IMR-90 (cell line): ENCODE measurements around the gene MXRA8. TPM values are rescaled to one million over a fixed set of nuclear protein-coding genes. Genes with fewer than 3 reads are reported as not detected.
A peak's percentile ranks its signal among the peaks of the same experiment; 100 is the strongest.

Experiments
- ATAC-seq: fragments of 200-7000 bp; cut with Tn5 transposase; 2 replicates; pipeline ENCODE4 v1.9.1; 2020; ENCODE audit warnings: low read depth, mild to moderate bottlenecking, moderate library complexity
- BruUV-seq: library from RNA; stranded (reverse); fragments of 400-500 nt; replicated peaks from 2 replicates; lab custom pipeline; 2021; lab: Mats Ljungman, UMichigan
- CTCF ChIA-PET: fragments of 300-600 bp; formaldehyde crosslinking; extraction: SDS; loops from one replicate; lab custom pipeline; 2021; ENCODE audit warnings: antibody characterized with exemption; lab: Yijun Ruan, JAX
- POLR2A ChIA-PET: fragments of 300-600 bp; sonication (Branson Sonifier 250); formaldehyde crosslinking; loops from one replicate; lab custom pipeline; 2022; ENCODE audit warnings: antibody characterized with exemption; ENCODE audit not compliant: unreplicated experiment; lab: Charles Lee
- DNase-seq: peaks from one replicate; pipeline ENCODE4 v3.0.0; 2013
- H2AFZ ChIP-seq: replicated peaks from 2 replicates; pipeline ENCODE3; 2013; ENCODE audit warnings: low read length, mild to moderate bottlenecking; ENCODE audit not compliant: poor library complexity
- H2AK5ac ChIP-seq: 2 replicates; pipeline ENCODE4 v1.6.1; 2013; ENCODE audit warnings: low read depth, low read length, inconsistent platforms
- H2AK9ac ChIP-seq: replicated peaks from 2 replicates; pipeline ENCODE3; 2013; ENCODE audit warnings: mild to moderate bottlenecking, low read depth, low read length, moderate library complexity; ENCODE audit not compliant: poor library complexity
- H2BK120ac ChIP-seq: 2 replicates; pipeline ENCODE4 v1.6.1; 2013; ENCODE audit warnings: low read depth, low read length, inconsistent platforms
- H2BK15ac ChIP-seq: 3 replicates; pipeline ENCODE4 v1.6.1; 2013; ENCODE audit warnings: low read depth, low read length, inconsistent platforms
- H2BK20ac ChIP-seq: 2 replicates; pipeline ENCODE4 v1.6.1; 2013; ENCODE audit warnings: low read depth, mild to moderate bottlenecking, inconsistent platforms, low read length, moderate library complexity
- H2BK5ac ChIP-seq: 2 replicates; pipeline ENCODE4 v1.6.1; 2013; ENCODE audit warnings: mild to moderate bottlenecking, low read depth, low read length, inconsistent platforms; ENCODE audit not compliant: poor library complexity, severe bottlenecking
- H3K14ac ChIP-seq: replicated peaks from 2 replicates; pipeline ENCODE4 v1.6.1; 2013; ENCODE audit warnings: low read depth, low read length, inconsistent platforms
- H3K18ac ChIP-seq: 2 replicates; pipeline ENCODE4 v1.6.1; 2013; ENCODE audit warnings: low read depth, low read length, control low read depth
- H3K23ac ChIP-seq: 2 replicates; pipeline ENCODE4 v1.6.1; 2013; ENCODE audit warnings: low read depth, low read length, inconsistent platforms
- H3K27ac ChIP-seq: 2 replicates; pipeline ENCODE4 v1.5.1; 2013; ENCODE audit warnings: mild to moderate bottlenecking, control low read depth, low read length; ENCODE audit not compliant: insufficient read depth
- H3K27me3 ChIP-seq: 2 replicates; pipeline ENCODE4 v1.6.1; 2013; ENCODE audit warnings: low read length; ENCODE audit not compliant: control insufficient read depth, insufficient read depth
- H3K36me3 ChIP-seq: 2 replicates; pipeline ENCODE4 v1.6.1; 2013; ENCODE audit warnings: low read length, mixed read lengths; ENCODE audit not compliant: control insufficient read depth, insufficient read depth
- H3K4ac ChIP-seq: 2 replicates; pipeline ENCODE4 v1.6.1; 2013; ENCODE audit warnings: low read depth, low read length, inconsistent platforms
- H3K4me1 ChIP-seq: 2 replicates; pipeline ENCODE4 v1.6.1; 2013; ENCODE audit warnings: low read length, mixed read lengths; ENCODE audit not compliant: control insufficient read depth, insufficient read depth
- H3K4me2 ChIP-seq: 2 replicates; pipeline ENCODE4 v1.6.1; 2013; ENCODE audit warnings: low read depth, mild to moderate bottlenecking, control low read depth, low read length, moderate library complexity
- H3K4me3 ChIP-seq: 2 replicates; pipeline ENCODE4 v1.5.1; 2013; ENCODE audit warnings: low read depth, mild to moderate bottlenecking, control low read depth, low read length, moderate library complexity; ENCODE audit not compliant: insufficient read depth
- H3K56ac ChIP-seq: 2 replicates; pipeline ENCODE4 v1.6.1; 2013; ENCODE audit warnings: low read length, inconsistent platforms; ENCODE audit not compliant: insufficient read depth; ENCODE audit errors: extremely low read depth
- H3K79me1 ChIP-seq, 2 experiments: 2 replicates each; pipeline ENCODE4 v1.6.1; 2013; ENCODE audit warnings: low read length in 2 of 2, inconsistent platforms in 1 of 2, low read depth in 1 of 2
- H3K9ac ChIP-seq: 2 replicates; pipeline ENCODE4 v1.6.1; 2013; ENCODE audit warnings: low read depth, low read length, control low read depth
- H3K9me1 ChIP-seq: 2 replicates; pipeline ENCODE4 v1.6.1; 2013; ENCODE audit warnings: low read length, inconsistent platforms; ENCODE audit not compliant: insufficient read depth
- H3K9me3 ChIP-seq: 2 replicates; pipeline ENCODE4 v1.6.1; 2013; ENCODE audit warnings: low read length; ENCODE audit not compliant: control insufficient read depth, insufficient read depth
- H4K20me1 ChIP-seq: 2 replicates; pipeline ENCODE4 v1.6.1; 2013; ENCODE audit warnings: low read length, inconsistent platforms; ENCODE audit not compliant: insufficient read depth
- H4K5ac ChIP-seq: 2 replicates; pipeline ENCODE4 v1.6.1; 2013; ENCODE audit warnings: mild to moderate bottlenecking, low read depth, low read length, control low read depth
- H4K8ac ChIP-seq, 2 experiments: 2 replicates each; pipeline ENCODE4 v1.6.1; 2013; ENCODE audit warnings: low read depth in 2 of 2, low read length in 2 of 2, control low read depth in 1 of 2, inconsistent platforms in 1 of 2
- H4K91ac ChIP-seq: 2 replicates; pipeline ENCODE4 v1.6.1; 2013; ENCODE audit warnings: low read depth, low read length, inconsistent platforms; ENCODE audit not compliant: insufficient read depth
- BHLHE40 ChIP-seq: fragments of 150-350 bp; IDR thresholded peaks from 2 replicates; pipeline ENCODE4 v1.6.1; 2016; ENCODE audit warnings: mild to moderate bottlenecking, low read depth, low read length
- MAFK ChIP-seq: IDR thresholded peaks from 2 replicates; pipeline ENCODE4 v1.6.1; 2012; ENCODE audit warnings: low read depth, low read length, improper control_type of control experiment
- MAZ ChIP-seq: IDR thresholded peaks from 2 replicates; pipeline ENCODE4 v1.6.1; 2012; ENCODE audit warnings: low read depth, mild to moderate bottlenecking, low read length, improper control_type of control experiment, moderate library complexity, borderline replicate concordance
- RAD21 ChIP-seq: IDR thresholded peaks from 2 replicates; pipeline ENCODE4 v1.6.1; 2012; ENCODE audit warnings: low read length, improper control_type of control experiment
- RCOR1 ChIP-seq: IDR thresholded peaks from 2 replicates; pipeline ENCODE4 v1.6.1; 2012; ENCODE audit warnings: mild to moderate bottlenecking, low read length, improper control_type of control experiment; ENCODE audit not compliant: insufficient replicate concordance
- SMC3 ChIP-seq: fragments of 150-350 bp; IDR thresholded peaks from 2 replicates; pipeline ENCODE4 v1.6.1; 2016; ENCODE audit warnings: low read depth, mild to moderate bottlenecking, antibody characterized with exemption, low read length, moderate library complexity
- WGBS, 2 experiments: methylation state at CpG; one replicate each; pipeline versions ENCODE4 v1.1.5 to v1.1.7; 2013; ENCODE audit warnings: missing lambda C conversion rate in 2 of 2; ENCODE audit not compliant: insufficient read length in 1 of 2; ENCODE audit errors: extremely low coverage in 2 of 2; 5-methylcytosine and 5-hydroxymethylcytosine counted together
- dilution Hi-C: fragments of 300-500 bp; cut with HindIII; formaldehyde crosslinking; loops from one replicate; pipeline ENCODE4 v1.14.3; 2018; ENCODE audit warnings: low sequenced_read_pairs; ENCODE audit not compliant: unreplicated experiment
- in situ Hi-C: fragments of 300-500 bp; cut with MboI; formaldehyde crosslinking; loops from 3 replicates; pipeline ENCODE4 v1.14.3; 2019; ENCODE audit warnings: low sequenced_read_pairs, inconsistent platforms, mixed read lengths
- intact Hi-C: fragments of 100-400 bp; cut with micrococcal nuclease; formaldehyde crosslinking; loops from 2 replicates; pipeline ENCODE4 v1.10.0; 2022
- polyA plus RNA-seq, 3 experiments: library from polyadenylated mRNA; depleted of rRNA; stranded (reverse); fragments of >200 nt; gene quantifications; 2 replicates each; pipeline ENCODE4 v1.2.3, GENCODE V29; 2012; ENCODE audit warnings: low replicate concordance in 1 of 3
- total RNA-seq: library from RNA; depleted of rRNA; stranded (reverse); fragments of >200 nt; gene quantifications from 2 replicates; pipeline ENCODE4 v1.2.3, GENCODE V29; 2012
- TF ChIP-seq, protein P1 (sequence below): conservative IDR thresholded peaks from 2 replicates; pipeline ENCODE4 v1.5.1; 2012; ENCODE audit warnings: mild to moderate bottlenecking, low read depth, low read length, improper control_type of control experiment

The MXRA8 gene
- total and polyA plus RNA-seq, 2 of the 4 experiments (the other 2 are of a cell fraction), result 92.5 to 469 TPM

DNA sequence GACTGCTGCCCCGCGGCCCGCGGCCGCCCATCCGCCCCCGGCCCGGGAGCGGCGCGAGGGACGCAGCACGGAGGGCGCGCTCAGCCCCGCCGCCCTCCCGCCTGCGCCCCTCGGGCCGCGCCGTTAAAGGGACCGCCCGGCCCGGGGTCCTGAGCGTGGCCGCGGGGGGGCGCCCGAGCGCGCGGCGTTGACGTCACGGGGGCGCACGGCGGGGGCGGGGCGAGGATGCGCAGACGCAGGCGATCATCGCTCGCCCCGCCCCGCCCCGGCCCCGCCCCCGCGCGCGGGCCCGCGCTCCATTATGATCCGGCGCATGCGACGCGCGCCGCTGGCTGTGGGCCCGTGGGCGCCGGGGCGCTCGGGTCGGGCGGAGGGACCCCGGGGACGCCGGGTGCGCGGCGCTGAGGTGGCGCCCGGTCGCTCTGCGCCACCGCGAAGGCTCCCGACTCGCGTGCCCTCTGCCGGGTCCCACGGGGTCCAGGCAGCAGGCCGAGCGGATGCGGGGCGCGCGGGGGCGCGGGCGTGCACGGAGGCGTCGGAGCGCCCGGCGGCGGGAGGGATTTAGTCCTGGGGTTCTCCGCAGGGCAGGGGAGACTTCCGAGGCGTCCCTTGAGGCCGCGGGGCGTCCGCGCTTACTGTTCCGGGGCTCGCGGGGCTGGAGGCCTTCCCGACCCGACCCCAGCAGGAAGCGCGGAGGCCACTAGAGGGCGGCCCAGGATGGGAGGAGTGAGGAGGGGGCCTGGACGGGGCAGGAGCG lies 8.9 kb downstream of the MXRA8 start, which contains the start of gene DVL1:
TSS of gene DVL1 (minus strand) at position 163 of the 757 bp plus-strand sequence. CDS start 353 bp downstream, outside the sequence.
- Histone ChIP-seq H2AK9ac (peak within 1 kb of the TSS; percentile 94), H2BK15ac (no peak within 1 kb of the TSS), H3K9me1 (0 out of 2 replicates have a peak, but pooled peaks cover 3% of the 10 kb centered on the region), H2BK5ac (peak within 1 kb of the TSS; percentile 73), H2AFZ (peak within 1 kb of the TSS; percentile 91), H3K4me1 (peaks cover 49% of the 10 kb centered on the region), H3K18ac (peak within 1 kb of the TSS; percentile 37; the same call in 1 of the 2 replicates), H2BK120ac (no peak within 1 kb of the TSS), H3K27ac (peak within 1 kb of the TSS; percentile 79), H3K23ac (peak within 1 kb of the TSS; percentile 58; the same call in 1 of the 2 replicates), H3K4me2 (peak within 1 kb of the TSS; percentile 95), H3K4ac (peak within 1 kb of the TSS; percentile 55), H2BK20ac (no peak within 1 kb of the TSS), H3K79me1 (peaks cover 8 to 61% of the 10 kb centered on the region in 2 experiments; a peak in 3 of 4 replicates), H3K27me3 (no peaks in the 10 kb centered on the region), H3K9me3 (no peaks in the 10 kb centered on the region), H3K56ac (peak within 1 kb of the TSS; percentile 38; the same call in 1 of the 2 replicates), H2AK5ac (peak within 1 kb of the TSS; percentile 78), H3K4me3 (peak within 1 kb of the TSS; percentile 100), H3K14ac (peak within 1 kb of the TSS; percentile 79), H4K5ac (peak within 1 kb of the TSS; percentile 73), H4K91ac (peak within 1 kb of the TSS; percentile 55; the same call in 1 of the 2 replicates), H4K20me1 (peaks cover 68% of the 10 kb centered on the region), H4K8ac (peak within 1 kb of the TSS; percentile 24 to 58; a peak in 2 of 4 replicates), H3K9ac (peak within 1 kb of the TSS; percentile 85), H3K36me3 (peaks cover 30% of the 10 kb centered on the region)
- ATAC-seq, result peak; percentile 67
- dilution Hi-C loops (no loop called here), in situ Hi-C loops (no loop called here), intact Hi-C loops (loop anchor here (1.0 to 2.0 kb wide), 2 partner anchors 26 to 49 kb away; partner anchors contain the start of genes AURKAIP1 and CCNL2)
- WGBS, 2 experiments, result 0% methylated on average over 61 of the region's 122 CpGs; no CpG with 5 or more reads in 1 of the 2 experiments
- BruUV-seq, result no TSS peak
- DNase-seq, result peak; percentile 58
- ChIA-PET CTCF (no interaction called here), POLR2A (no interaction called here)
- TF ChIP-seq RAD21 (peak; percentile 51), MAZ (peak; percentile 60; the same call in 1 of the 2 replicates), BHLHE40 (no peak; the same call in 1 of the 2 replicates), MAFK (no peak), RCOR1 (no peak), SMC3 (peak; percentile 34)
- TF ChIP-seq, protein P1, sequence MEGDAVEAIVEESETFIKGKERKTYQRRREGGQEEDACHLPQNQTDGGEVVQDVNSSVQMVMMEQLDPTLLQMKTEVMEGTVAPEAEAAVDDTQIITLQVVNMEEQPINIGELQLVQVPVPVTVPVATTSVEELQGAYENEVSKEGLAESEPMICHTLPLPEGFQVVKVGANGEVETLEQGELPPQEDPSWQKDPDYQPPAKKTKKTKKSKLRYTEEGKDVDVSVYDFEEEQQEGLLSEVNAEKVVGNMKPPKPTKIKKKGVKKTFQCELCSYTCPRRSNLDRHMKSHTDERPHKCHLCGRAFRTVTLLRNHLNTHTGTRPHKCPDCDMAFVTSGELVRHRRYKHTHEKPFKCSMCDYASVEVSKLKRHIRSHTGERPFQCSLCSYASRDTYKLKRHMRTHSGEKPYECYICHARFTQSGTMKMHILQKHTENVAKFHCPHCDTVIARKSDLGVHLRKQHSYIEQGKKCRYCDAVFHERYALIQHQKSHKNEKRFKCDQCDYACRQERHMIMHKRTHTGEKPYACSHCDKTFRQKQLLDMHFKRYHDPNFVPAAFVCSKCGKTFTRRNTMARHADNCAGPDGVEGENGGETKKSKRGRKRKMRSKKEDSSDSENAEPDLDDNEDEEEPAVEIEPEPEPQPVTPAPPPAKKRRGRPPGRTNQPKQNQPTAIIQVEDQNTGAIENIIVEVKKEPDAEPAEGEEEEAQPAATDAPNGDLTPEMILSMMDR, result peak; percentile 51
